Activated T-cell treated with anti-CD3 and anti-CD28 coated beads for 48 hours (primary cell): ENCODE data around the gene GMPPB.

Source experiments
- DNase-seq: peaks from one replicate; pipeline ENCODE4 v3.0.0-alpha.2; 2020; ENCODE audit warnings: low read depth

GMPPB gene

GRCh38 chr3:49729966-49730609, 6.3 kb upstream of the GMPPB start:
- DNase-seq, result no peak

DNA sequence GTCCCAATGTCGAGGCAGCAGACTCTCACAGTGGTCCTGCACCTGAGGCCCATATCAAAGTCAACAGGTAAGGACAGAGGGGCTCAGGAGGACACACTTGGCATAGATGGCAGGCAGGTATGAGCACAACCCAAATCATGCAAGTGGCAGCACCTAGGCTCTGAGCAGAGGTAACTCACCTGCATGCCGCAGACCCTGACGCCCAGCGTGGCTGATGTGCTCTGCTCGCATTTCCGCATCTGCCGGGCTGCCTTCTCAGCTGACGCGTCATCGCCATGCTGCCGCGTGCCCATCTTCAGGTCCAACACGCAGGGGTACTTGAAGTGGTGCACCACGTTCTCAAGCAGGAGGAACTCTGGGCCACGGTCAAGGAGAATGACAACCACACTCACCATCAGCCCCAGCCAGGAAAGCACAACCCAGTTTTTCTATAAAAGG, 4.2 kb upstream of the GMPPB start:
- no peak for DNase-seq

DNA sequence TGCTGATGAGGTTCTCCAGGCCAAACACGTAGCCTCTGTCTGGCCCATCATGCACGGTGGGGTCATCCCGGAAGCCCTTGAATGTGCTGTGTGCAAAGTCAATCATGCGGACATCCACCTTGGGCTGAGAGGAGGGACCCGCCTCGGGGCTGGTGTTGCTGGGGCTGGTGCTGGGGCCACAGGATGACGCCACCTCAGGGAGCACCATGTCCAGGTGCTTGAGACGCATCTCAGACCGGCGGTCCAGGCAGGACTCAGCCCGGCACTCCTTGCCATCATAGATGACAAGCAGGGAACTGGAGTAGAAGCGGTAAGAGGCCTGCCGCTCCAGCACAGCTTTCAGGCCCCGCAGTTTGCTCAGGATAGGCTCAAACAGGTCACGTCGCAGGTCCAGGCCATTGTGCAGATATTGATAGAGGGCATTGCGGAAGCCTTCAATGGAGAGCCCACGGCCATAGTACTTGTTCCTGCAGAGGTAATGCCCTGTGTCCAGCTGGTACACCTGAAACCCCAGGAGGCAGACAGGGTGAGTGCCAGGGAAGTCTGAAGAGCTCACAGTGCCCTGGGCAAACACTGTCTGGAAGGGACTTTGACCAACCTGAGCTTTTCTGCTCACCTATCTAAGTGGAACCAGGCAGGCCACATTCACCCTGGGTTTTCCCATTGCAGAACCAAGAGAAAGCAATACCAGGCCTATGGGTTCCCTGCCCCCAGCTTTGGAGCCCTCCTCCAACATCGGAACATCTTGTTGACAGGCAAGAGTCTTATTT, 3.6 kb upstream of the GMPPB start:
- no peak for DNase-seq

DNA sequence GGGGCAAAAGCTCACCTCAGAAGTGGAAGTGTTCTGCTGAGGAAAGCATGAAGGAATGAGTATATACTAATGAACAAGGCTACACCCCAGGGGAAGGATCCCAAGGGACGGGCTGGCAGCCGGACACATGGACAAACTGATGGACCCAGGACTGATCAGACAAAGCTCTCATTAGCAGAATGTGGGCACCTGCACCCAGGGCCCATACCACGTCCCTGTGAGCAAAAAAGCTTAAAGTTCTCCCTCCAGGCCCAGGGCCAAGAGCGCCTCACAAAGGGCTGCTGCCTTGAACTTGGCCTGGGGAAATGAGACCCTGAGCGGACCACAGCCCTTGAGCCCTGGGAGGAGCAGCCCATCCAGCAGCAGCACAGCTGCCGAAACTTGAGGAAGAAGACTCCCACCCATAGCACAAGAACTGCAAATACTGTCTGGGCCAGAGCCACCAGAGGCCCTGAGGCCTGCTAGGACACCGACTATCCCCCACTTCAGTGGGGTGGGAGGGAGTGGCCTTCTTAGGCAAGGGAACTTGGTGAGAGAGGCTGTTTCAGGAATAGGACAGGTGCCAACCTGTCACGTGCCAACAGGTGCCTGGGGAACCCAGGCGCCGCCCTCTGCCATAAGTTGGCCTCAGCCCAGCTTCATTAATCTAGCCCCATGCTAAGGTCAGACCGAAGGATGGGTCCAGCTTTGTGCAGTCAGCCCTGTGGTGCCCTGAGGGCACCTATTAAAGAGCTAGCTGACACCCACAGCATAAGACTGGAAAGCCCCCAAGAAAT, 2.3 kb upstream of the GMPPB start:
- no peak for DNase-seq

DNA sequence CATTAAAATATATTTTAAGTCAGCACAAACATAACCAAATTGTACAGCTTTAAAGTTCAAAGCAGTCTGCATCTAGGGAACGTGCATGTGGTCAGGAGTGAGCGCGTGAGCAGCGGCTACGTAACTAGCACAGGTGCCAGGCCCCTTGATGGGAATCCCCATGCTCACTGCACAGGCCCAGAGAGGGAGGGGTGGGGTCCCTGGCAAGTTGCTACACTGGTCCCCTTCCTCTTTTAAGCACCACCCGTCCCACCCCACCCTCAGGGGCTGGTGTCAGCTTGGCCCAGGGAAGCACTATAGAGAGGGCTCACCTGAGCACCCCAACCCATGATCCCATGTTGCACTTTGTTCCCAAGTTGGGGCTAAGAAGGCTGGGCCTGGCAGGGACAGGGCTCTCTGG, 835 bp upstream of the GMPPB start:
- no peak for DNase-seq

DNA sequence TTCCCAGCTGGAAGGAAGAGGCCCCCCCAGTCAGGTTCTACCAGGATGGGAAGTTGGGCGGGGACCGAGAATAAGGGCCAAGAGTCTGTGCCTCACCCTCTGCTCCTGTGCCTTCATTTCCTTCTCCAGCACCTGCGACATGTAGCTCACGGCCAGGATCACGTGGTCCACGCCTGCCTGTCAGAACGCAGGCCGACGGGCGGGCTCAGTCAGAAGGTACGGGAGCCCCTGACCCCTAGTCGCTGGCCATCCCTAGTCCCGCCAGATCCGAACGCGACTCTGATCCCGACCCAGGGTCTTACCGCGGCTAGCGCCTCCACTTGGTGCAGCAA, 489 bp downstream of the GMPPB start:
- DNase-seq, result peak; percentile 56

- no peak for DNase-seq
Measured at GRCh38 chr3:49722896-49723295, 855 bp downstream of the GMPPB start.

- no peak for DNase-seq
Measured at GRCh38 chr3:49721896-49722781, 1.6 kb downstream of the GMPPB start.

DNA sequence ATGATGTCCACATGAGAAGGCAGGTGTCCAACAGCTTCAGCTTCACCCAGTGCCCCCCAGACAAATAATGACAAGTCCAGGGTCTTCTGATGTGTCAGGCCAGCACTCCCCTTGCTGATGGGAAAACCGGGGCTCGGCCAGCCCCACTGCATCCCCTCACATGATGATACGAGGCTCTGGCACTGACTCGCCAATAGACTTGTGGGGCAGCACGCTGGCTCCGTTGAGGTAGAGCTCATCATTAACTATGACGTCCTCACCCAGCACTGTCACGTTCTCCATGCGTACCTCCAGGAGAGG, 2.2 kb downstream of the GMPPB start:
- no peak for DNase-seq

- DNase-seq, result no peak
Measured at GRCh38 chr3:49720855-49721595, 2.7 kb downstream of the GMPPB start.

DNA sequence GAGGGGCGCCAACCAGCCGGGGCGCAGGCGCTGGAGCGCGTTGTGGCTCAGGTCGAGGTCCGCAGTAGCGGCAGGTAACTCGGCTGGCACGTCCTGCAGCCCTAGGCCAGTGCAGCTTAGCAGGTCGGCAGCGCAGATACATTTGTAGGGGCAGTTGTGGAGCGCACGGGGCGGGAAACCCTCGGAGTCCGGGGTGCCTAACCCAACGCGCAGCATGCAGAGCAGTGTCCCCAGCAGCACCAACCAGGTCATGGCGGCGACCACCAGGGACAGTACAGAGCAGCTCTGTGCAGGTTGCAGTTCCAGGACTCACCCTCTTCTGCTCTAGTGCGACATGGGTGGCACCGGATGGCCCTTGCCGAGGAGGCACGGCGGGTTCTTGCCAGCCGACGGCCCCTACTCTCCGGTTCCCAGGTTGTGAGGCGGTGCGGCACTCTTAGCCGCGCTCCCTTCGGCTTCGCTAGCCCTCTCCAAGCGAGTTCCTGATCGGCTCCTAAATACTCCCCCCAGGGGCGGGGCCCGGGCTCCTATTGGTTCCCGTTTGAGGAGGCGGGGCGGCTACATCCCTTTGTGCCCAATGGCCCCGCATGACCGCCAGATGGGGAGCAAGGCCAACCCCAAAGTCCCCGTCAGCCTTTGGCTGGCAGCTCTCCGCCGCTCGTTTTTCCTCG, 4.4 kb downstream of the GMPPB start, which contains the start of gene AMIGO3:
TSS of gene AMIGO3 (minus strand) at position 471 of the 671 bp plus-strand sequence. CDS start at position 252, 219 bp downstream.
- peak; percentile 85 for DNase-seq

DNA sequence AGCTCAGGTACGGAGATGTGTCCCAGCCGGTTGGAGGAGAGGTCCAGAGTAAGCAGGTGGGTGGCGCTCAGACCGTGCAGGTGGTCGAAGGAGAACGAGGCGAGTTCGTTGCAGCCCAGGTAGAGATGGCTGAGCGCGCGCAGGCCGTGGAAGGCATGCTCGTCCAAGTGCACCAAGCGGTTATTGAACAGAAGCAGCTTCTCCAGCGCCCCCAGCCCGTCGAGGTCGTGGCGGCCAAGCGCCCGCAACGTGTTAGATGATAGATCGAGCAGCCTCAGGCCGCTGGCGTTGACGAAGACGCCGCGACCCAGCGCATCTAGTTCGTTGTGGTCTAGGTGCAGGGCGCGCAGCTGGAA, 4.9 kb downstream of the GMPPB start:
- DNase-seq, result no peak

DNA sequence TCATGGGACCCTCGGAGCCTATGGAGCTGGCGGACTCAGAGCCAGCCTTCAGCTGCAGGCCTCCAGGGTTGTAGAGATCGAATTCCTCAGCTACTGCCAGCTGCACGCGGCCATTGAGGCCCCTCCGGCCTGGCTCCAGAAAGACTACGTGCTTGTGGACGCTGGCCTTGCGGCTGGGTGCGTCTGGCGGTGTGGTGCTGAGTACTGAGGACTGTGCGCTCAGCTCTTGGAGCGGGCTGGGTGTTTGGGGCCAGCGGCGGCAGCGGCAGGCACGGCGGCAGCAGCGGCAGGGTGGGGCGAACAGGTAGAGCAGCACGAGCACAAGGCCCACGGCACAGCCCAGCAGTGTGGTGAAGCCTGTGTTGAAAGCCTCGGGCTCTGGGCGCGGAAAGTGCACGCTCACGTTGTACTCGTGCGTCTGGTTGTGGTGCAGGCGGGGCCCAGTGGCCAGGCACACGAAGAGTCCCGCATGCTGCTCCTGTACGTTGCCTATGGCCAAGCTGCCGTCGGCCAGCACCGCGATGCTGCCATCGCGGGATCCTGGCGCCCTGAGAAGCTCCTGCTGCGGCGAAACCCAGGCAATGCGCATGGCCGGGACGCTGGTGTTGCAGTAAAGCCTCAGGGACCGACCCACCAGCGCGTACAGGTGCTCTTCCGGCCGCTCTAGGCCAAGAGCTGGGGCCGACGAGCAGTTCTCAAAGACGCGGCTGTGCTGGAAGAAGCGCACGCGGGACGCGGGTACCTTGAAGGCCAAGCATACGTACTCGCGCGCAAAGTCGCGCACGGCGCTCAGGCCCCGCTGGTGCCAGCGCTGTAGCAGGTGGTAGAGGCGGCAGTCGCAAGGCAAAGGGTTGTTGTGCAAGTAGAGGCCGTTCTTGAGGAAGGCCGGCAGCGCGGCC, 5.5 kb downstream of the GMPPB start:
- DNase-seq, result no peak

- DNase-seq, result no peak
Measured at GRCh38 chr3:49717211-49717958, 6.4 kb downstream of the GMPPB start.

- DNase-seq, result no peak
Measured at GRCh38 chr3:49716691-49717210, 7.0 kb downstream of the GMPPB start.

GRCh38 chr3:49716169-49716568, 7.6 kb downstream of the GMPPB start:
- DNase-seq, result no peak

DNA sequence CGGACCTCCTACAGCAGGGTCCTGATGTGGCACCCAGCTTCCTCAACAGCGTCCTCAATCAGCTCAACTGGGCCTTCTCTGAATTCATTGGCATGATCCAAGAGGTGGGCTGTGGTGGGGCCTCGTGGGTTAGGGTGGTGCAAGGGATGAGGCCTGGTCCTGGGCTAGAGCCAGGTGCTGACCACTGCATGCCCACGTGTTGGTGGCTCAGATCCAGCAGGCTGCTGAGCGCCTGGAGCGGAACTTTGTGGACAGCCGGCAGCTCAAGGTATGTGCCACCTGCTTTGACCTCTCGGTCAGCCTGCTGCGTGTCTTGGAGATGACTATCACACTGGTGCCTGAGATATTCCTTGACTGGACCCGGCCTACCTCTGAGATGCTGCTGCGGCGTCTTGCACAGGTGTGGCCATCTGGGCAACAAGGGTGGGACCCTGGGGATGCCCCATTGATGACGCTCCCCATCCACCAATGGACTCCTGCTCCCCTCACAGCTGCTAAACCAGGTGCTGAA, 8.1 kb downstream of the GMPPB start:
- no peak for DNase-seq

DNA sequence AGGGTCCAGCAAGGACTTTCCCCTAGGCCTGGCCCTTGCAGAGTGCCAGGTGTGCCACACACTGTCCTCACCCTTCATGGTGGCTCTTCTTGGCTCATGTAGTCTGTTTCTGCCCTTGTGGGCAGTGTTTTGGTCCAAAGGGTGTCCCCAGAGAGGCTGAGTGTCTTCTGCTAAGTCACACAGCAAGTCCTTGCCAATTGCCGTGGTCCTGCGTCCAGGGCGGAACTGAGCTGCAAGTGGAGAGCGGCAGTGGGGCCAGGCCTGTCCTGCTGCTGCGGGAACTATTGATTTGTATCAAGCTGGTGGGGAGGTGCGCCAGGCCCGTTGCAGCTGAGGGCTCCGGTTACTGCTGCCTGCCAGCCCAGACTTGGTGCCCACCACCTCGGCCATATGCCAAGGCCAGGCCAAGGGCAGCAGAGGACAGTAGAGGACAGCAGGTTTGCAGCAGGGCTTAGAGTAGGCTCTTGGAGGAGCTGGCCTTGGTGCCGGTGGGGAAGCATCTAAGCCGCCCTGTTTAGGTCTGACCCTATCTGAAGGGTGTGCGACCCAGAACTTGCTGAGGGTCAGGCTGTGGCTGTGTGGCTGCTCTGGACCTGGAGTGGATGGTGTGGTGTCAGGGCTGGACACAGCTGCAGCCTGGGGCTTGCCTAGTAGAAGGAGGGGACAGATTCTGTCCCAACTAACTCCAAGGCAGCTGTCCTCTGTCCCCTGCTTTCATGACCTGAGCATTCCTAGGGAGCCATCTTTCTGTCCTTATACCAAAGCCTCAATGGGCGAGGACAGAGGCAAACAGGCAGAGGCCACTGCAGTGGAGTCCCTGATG, 8.8 kb downstream of the GMPPB start:
- DNase-seq, result no peak
